ENCODE data around the gene MRTFB. TPM values are rescaled to one million over a fixed set of nuclear protein-coding genes. Genes with fewer than 3 reads are reported as not detected.
"Not testable (repeated sequence)": the region's sequence is repeated elsewhere in the genome, so short reads cannot be mapped to it uniquely, and the experiment has no call there.

Gene MRTFB
- polyA plus RNA-seq, 4 donors: 3.1 to 20.2 (median 9.4) TPM

DNA sequence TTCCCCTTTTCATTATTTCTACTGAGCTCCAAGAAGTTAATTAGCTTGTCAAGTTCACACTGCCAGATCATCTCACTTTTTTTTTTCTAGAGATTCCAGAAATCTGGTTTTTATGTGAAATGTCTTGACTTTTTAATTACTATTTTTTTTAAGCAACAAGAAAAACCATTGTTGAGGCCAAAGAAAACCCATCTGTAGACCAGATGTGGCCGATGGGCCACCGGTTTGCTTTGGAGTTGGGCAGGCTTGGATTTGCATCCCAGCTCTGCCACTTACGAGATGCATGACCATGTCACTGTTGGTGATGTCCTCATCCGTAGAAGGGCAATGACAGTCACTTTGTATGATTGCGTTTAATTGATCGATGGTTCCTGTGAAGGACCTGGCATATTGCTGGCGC is 34.2 kb upstream of the MRTFB start:
- Histone ChIP-seq H3K36me3 (ENCODE audit: control insufficient read depth in 3 of 3, insufficient read depth in 2 of 3, low read depth in 1 of 3, low read length in 3 of 3) (no peaks in the 10 kb centered on the region), H3K9me3 (ENCODE audit: control insufficient read depth in 2 of 2, insufficient read depth in 1 of 2, low read depth in 1 of 2, low read length in 1 of 2) (peaks cover 0 to 12% of the 10 kb centered on the region in 2 donors), H3K27me3 (ENCODE audit: control insufficient read depth in 3 of 3, insufficient read depth in 3 of 3, low read length in 3 of 3) (no peaks in the 10 kb centered on the region), H3K4me3 (ENCODE audit: low read depth in 1 of 3, low read length in 3 of 3) (no peak overlapping the region), H3K4me1 (ENCODE audit: control insufficient read depth in 3 of 3, insufficient read depth in 2 of 3, low read depth in 1 of 3, low read length in 2 of 3) (no peaks in the 10 kb centered on the region), H3K27ac (ENCODE audit: low read depth in 1 of 3, low read length in 2 of 3) (no peak overlapping the region)
- FAIRE-seq (no peak), DNase-seq (no peak)
- WGBS, 3 donors: 89 to 94% (median 90%) methylated on average over 7 of the region's 7 CpGs

DNA sequence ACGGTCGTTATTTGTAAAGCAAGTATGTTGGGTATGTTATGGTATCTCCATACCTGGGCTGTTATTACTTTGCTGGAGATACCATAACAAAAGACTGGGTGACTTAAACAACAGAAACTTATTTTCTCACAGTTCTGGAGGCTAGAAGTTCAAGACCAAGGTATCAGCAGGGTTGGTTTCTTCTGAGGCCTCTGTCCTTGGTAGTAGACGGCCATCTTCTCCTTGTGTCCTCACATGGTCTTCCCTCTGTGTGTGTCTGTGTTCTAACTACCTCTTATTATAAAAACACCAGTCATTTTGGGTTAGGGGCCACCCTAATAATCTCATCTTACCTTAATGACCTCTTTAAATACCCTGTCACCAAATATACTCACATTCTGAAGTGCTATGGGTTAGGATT is 33.2 kb upstream of the MRTFB start:
- FAIRE-seq: no peak

DNA sequence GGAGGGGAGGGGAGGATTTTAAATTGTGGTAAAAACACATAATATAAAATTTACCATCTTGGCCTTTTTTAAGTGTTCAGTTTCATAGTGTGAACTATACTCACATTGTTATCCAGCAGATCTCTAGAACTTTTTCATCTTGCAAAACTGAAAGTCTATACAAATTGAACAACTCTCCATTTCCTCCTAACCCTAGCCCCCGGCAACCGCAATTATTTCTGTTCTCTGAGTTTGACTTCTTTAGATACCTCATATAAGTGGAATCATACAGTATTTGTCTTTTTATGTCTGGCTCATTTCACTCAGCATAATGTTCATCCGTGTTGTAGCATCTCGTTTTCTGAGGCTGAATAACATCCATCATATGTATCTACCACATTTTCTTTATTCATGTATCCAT is 30.0 kb upstream of the MRTFB start:
- Histone ChIP-seq H3K4me1 (ENCODE audit: control insufficient read depth in 3 of 3, insufficient read depth in 2 of 3, low read depth in 1 of 3, low read length in 2 of 3) (no peaks in the 10 kb centered on the region), H3K36me3 (ENCODE audit: control insufficient read depth in 3 of 3, insufficient read depth in 2 of 3, low read depth in 1 of 3, low read length in 3 of 3) (no peaks in the 10 kb centered on the region), H3K27ac (ENCODE audit: low read depth in 1 of 3, low read length in 2 of 3) (no peak overlapping the region), H3K9me3 (ENCODE audit: control insufficient read depth in 2 of 2, insufficient read depth in 1 of 2, low read depth in 1 of 2, low read length in 1 of 2) (peaks cover 0 to 3% of the 10 kb centered on the region in 2 donors), H3K27me3 (ENCODE audit: control insufficient read depth in 3 of 3, insufficient read depth in 3 of 3, low read length in 3 of 3) (no peaks in the 10 kb centered on the region), H3K4me3 (ENCODE audit: low read depth in 1 of 3, low read length in 3 of 3) (no peak overlapping the region)
- DNase-seq (no peak), FAIRE-seq (no peak)
- 71 to 89% (median 78%) methylated on average over 4 of the region's 4 CpGs for WGBS, 3 donors

More for the DNA sequence above, 33.2 kb upstream of the MRTFB start:
- Histone ChIP-seq H3K4me3 (ENCODE audit: low read depth in 1 of 3, low read length in 3 of 3) (no peak overlapping the region), H3K27me3 (ENCODE audit: control insufficient read depth in 3 of 3, insufficient read depth in 3 of 3, low read length in 3 of 3) (no peaks in the 10 kb centered on the region), H3K36me3 (ENCODE audit: control insufficient read depth in 3 of 3, insufficient read depth in 2 of 3, low read depth in 1 of 3, low read length in 3 of 3) (no peaks in the 10 kb centered on the region), H3K27ac (ENCODE audit: low read depth in 1 of 3, low read length in 2 of 3) (no peak overlapping the region), H3K4me1 (ENCODE audit: control insufficient read depth in 3 of 3, insufficient read depth in 2 of 3, low read depth in 1 of 3, low read length in 2 of 3) (no peaks in the 10 kb centered on the region), H3K9me3 (ENCODE audit: control insufficient read depth in 2 of 2, insufficient read depth in 1 of 2, low read depth in 1 of 2, low read length in 1 of 2) (peaks cover 0 to 6% of the 10 kb centered on the region in 2 donors)
- 78 to 91% (median 83%) methylated on average over 3 of the region's 3 CpGs for WGBS, 3 donors
- no peak for DNase-seq

DNA sequence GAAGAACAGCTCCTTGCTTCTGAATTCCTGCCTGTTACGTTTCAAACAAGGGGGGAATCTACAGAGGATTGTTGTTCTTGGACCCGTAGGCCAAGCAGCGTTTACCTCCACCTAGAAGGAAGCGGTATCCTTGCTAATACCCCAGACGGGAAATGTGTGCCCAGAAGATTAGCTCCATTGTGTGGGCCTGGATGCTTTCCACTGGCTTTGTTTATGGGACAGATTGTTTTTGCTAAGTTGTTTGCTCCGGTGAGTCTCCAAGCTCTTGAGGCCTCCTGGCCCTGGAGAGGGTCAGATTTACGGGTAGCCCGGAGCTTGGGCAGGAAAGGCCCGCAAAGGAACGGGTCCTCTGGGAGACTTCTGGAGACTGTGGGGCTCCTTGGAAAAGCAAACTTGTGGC is 28.4 kb upstream of the MRTFB start:
- Histone ChIP-seq H3K27ac (ENCODE audit: low read depth in 1 of 3, low read length in 2 of 3) (no peak overlapping the region), H3K36me3 (ENCODE audit: control insufficient read depth in 3 of 3, insufficient read depth in 2 of 3, low read depth in 1 of 3, low read length in 3 of 3) (no peaks in the 10 kb centered on the region), H3K4me3 (ENCODE audit: low read depth in 1 of 3, low read length in 3 of 3) (no peak overlapping the region), H3K9me3 (ENCODE audit: control insufficient read depth in 2 of 2, insufficient read depth in 1 of 2, low read depth in 1 of 2, low read length in 1 of 2) (peaks cover 0 to 3% of the 10 kb centered on the region in 2 donors), H3K27me3 (ENCODE audit: control insufficient read depth in 3 of 3, insufficient read depth in 3 of 3, low read length in 3 of 3) (no peaks in the 10 kb centered on the region), H3K4me1 (ENCODE audit: control insufficient read depth in 3 of 3, insufficient read depth in 2 of 3, low read depth in 1 of 3, low read length in 2 of 3) (no peaks in the 10 kb centered on the region)
- no peak for DNase-seq
- FAIRE-seq: no peak
- WGBS, 3 donors: 72 to 84% (median 76%) methylated on average over 10 of the region's 10 CpGs

DNA sequence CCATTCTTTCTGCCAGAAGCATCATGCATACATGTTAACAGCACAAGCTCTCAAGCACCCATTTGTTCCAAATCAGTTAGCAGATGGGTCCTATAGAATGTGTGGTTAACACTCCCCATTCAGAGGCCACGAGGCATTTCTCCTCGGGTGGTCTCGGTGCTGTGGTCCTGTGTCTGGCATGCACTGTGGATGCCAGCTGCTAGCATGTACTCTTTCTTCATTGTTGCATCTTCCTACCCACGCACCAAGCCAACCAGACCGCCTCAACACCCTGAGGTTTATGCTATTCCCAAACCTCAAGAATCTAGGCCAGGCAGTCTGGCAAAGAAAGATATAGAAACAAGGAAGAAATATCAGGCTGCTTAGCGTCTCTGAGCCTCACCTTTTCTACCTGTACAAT is 27.8 kb upstream of the MRTFB start:
- no peak overlapping the region for H3K4me3 ChIP-seq (ENCODE audit: low read depth in 1 of 3, low read length in 3 of 3)
- no peaks in the 10 kb centered on the region for H3K27me3 ChIP-seq (ENCODE audit: control insufficient read depth in 3 of 3, insufficient read depth in 3 of 3, low read length in 3 of 3)
- 84 to 86% (median 86%) methylated on average over 6 of the region's 6 CpGs for WGBS, 3 donors
- no peaks in the 10 kb centered on the region for H3K36me3 ChIP-seq (ENCODE audit: control insufficient read depth in 3 of 3, insufficient read depth in 2 of 3, low read depth in 1 of 3, low read length in 3 of 3)
- peaks cover 0 to 3% of the 10 kb centered on the region in 2 donors for H3K9me3 ChIP-seq (ENCODE audit: control insufficient read depth in 2 of 2, insufficient read depth in 1 of 2, low read depth in 1 of 2, low read length in 1 of 2)
- no peaks in the 10 kb centered on the region for H3K4me1 ChIP-seq (ENCODE audit: control insufficient read depth in 3 of 3, insufficient read depth in 2 of 3, low read depth in 1 of 3, low read length in 2 of 3)
- no peak for FAIRE-seq
- DNase-seq: no peak
- peak overlapping the region in 1 of 3 donors; percentile 28 for H3K27ac ChIP-seq (ENCODE audit: low read depth in 1 of 3, low read length in 2 of 3)

DNA sequence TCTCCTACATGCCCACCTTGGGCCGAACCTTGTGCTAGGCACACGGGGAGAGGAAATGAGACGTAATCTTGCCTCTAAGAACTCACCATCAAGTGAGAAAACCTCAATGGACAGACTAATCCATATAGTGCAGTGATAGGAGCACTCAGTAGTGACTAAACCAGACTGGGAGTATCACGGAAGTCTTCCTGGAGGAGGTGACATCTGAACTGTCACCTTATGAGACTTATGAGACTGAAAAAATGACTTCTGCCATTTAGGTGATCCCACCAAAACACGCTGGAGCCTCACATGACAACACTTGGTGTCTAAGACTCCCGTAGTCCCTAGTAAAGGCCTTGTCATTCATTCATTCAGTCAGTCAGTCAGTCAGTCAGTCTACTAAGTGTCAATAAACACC is 27.3 kb upstream of the MRTFB start:
- Histone ChIP-seq H3K27me3 (ENCODE audit: control insufficient read depth in 3 of 3, insufficient read depth in 3 of 3, low read length in 3 of 3) (no peaks in the 10 kb centered on the region), H3K36me3 (ENCODE audit: control insufficient read depth in 3 of 3, insufficient read depth in 2 of 3, low read depth in 1 of 3, low read length in 3 of 3) (no peaks in the 10 kb centered on the region), H3K4me1 (ENCODE audit: control insufficient read depth in 3 of 3, insufficient read depth in 2 of 3, low read depth in 1 of 3, low read length in 2 of 3) (no peaks in the 10 kb centered on the region), H3K27ac (ENCODE audit: low read depth in 1 of 3, low read length in 2 of 3) (peak overlapping the region in 1 of 3 donors; percentile 28), H3K9me3 (ENCODE audit: control insufficient read depth in 2 of 2, insufficient read depth in 1 of 2, low read depth in 1 of 2, low read length in 1 of 2) (peaks cover 0 to 3% of the 10 kb centered on the region in 2 donors), H3K4me3 (ENCODE audit: low read depth in 1 of 3, low read length in 3 of 3) (no peak overlapping the region)
- WGBS, 3 donors: 86 to 95% (median 91%) methylated on average over 6 of the region's 6 CpGs
- no peak for FAIRE-seq
- no peak for DNase-seq

DNA sequence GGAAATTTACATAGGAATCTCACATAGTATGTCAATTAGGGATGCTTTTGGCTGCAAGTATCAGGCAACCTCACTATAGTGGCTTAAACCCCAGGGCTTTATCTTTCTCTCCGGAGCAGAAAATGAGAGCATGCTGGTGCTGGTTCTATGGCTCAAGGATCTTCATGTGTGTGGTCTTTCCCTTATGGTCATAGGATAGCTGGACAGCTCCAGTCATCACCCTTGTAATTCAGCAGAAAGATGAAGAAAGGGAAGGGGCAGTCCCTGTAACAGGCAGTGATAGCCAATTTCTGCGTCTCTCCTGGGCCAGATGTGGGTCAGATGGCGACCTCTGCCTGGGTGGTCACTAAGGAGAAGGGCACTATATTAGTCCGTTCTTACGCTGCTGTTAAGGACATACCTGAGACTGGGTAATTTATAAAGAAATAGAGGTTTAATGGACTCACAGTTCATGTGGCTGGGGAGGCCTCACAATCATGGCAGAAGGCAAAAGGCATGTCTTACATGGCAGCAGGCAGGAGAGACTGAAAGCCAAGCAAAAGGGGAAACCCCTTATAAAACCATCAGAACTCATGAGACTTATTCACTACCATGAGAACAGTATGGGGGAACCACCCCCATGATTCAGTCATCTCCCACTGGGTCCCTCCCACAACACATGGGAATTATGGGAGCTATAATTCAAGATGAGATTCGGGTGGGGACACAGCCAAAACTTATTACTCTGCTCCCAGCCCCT is 23.8 kb upstream of the MRTFB start:
- not testable (repeated sequence) for H3K4me3 ChIP-seq (ENCODE audit: low read depth in 1 of 3, low read length in 3 of 3); DNase-seq; H3K9me3 ChIP-seq (ENCODE audit: control insufficient read depth in 2 of 2, insufficient read depth in 1 of 2, low read depth in 1 of 2, low read length in 1 of 2); H3K27ac ChIP-seq (ENCODE audit: low read depth in 1 of 3, low read length in 2 of 3); H3K4me1 ChIP-seq (ENCODE audit: control insufficient read depth in 3 of 3, insufficient read depth in 2 of 3, low read depth in 1 of 3, low read length in 2 of 3); FAIRE-seq; H3K36me3 ChIP-seq (ENCODE audit: control insufficient read depth in 3 of 3, insufficient read depth in 2 of 3, low read depth in 1 of 3, low read length in 3 of 3); H3K27me3 ChIP-seq (ENCODE audit: control insufficient read depth in 3 of 3, insufficient read depth in 3 of 3, low read length in 3 of 3)
- 76 to 85% (median 84%) methylated on average over 6 of the region's 6 CpGs for WGBS, 3 donors

DNA sequence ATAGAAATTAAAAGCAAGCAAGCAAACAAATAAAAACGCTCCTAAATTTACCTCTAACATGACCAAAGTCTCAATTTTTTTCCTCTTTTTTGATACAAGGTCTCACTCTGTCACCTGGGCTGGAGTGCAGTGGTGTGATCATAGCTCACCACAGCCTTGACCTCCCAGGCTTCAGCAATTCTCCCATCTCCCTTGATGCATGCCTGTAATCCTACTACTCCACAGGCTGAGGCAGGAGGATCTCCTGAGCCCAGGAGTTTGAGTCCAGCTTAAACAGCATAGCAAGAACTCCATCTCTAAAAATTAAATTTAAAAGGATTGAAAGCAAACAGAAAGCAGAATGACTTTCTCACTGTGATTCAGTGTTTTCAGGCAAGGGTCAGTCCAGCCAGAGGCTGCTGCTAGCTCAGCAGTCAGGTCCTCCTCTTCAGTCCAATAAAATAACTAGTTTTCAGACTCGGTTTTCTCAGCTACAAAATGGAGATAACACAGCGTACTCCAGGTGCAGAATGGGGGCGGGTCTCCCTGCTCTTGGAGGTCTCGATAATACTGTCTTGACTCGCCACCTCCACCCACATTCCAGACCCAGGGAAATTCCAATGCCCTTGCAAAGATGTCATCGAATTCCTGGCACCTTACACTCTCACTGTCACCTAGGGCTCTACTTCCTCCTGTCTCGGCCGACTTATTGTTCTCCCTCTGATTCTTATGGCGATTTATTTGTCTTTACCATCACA is 20.7 kb upstream of the MRTFB start:
- Histone ChIP-seq H3K9me3 (ENCODE audit: control insufficient read depth in 2 of 2, insufficient read depth in 1 of 2, low read depth in 1 of 2, low read length in 1 of 2) (no peaks in the 10 kb centered on the region), H3K27ac (ENCODE audit: low read depth in 1 of 3, low read length in 2 of 3) (no peak overlapping the region), H3K4me3 (ENCODE audit: low read depth in 1 of 3, low read length in 3 of 3) (no peak overlapping the region), H3K36me3 (ENCODE audit: control insufficient read depth in 3 of 3, insufficient read depth in 2 of 3, low read depth in 1 of 3, low read length in 3 of 3) (no peaks in the 10 kb centered on the region), H3K27me3 (ENCODE audit: control insufficient read depth in 3 of 3, insufficient read depth in 3 of 3, low read length in 3 of 3) (no peaks in the 10 kb centered on the region), H3K4me1 (ENCODE audit: control insufficient read depth in 3 of 3, insufficient read depth in 2 of 3, low read depth in 1 of 3, low read length in 2 of 3) (peaks cover 0 to 4% (median 0%) of the 10 kb centered on the region in 3 donors)
- DNase-seq (peak; percentile 18 to 54), FAIRE-seq (no peak)
- 19 to 48% (median 29%) methylated on average over 10 of the region's 10 CpGs for WGBS, 3 donors
